Mesenchymal stem cell (in vitro differentiated cells and primary cell): ENCODE data around the gene TRAF3. TPM values are rescaled to one million over a fixed set of nuclear protein-coding genes. Genes with fewer than 3 reads are reported as not detected.

ENCODE experiments used
- DNase-seq: peaks from one replicate; pipeline ENCODE4 v3.0.0-alpha.2; 2013
- H2AFZ ChIP-seq: one replicate; pipeline ENCODE4 v1.6.1; 2013; ENCODE audit warnings: low read depth, mild to moderate bottlenecking, control low read depth, inconsistent platforms, low read length, moderate library complexity
- H2AK5ac ChIP-seq: 2 replicates; pipeline ENCODE4 v1.6.1; 2013; ENCODE audit warnings: low read length, moderate library complexity, mild to moderate bottlenecking, inconsistent platforms; ENCODE audit not compliant: severe bottlenecking
- H2BK120ac ChIP-seq: one replicate; pipeline ENCODE4 v1.6.1; 2013; ENCODE audit warnings: low read depth, mild to moderate bottlenecking, inconsistent platforms, low read length, moderate library complexity
- H2BK12ac ChIP-seq, 2 experiments: one replicate each; pipeline ENCODE4 v1.6.1; 2013; ENCODE audit warnings: inconsistent platforms in 2 of 2, low read length in 2 of 2, mild to moderate bottlenecking in 2 of 2, moderate library complexity in 2 of 2, control low read depth in 1 of 2
- H2BK15ac ChIP-seq: one replicate; pipeline ENCODE4 v1.6.1; 2013; ENCODE audit warnings: mild to moderate bottlenecking, low read depth, inconsistent platforms; ENCODE audit not compliant: poor library complexity, severe bottlenecking
- H2BK5ac ChIP-seq: 2 replicates; pipeline ENCODE4 v1.6.1; 2013; ENCODE audit warnings: low read depth, mild to moderate bottlenecking, low read length, control low read depth, inconsistent platforms; ENCODE audit not compliant: poor library complexity, severe bottlenecking
- H3K14ac ChIP-seq, 2 experiments: one replicate each; pipeline ENCODE4 v1.6.1; 2013; ENCODE audit warnings: inconsistent platforms in 2 of 2, low read length in 2 of 2, control low read depth in 1 of 2, mild to moderate bottlenecking in 1 of 2, moderate library complexity in 1 of 2
- H3K18ac ChIP-seq, 2 experiments: one replicate each; pipeline ENCODE4 v1.6.1; 2013; ENCODE audit warnings: inconsistent platforms in 2 of 2, low read length in 2 of 2, control low read depth in 1 of 2, low read depth in 1 of 2, mild to moderate bottlenecking in 1 of 2
- H3K23ac ChIP-seq, 2 experiments: one replicate each; pipeline ENCODE4 v1.6.1; 2013; ENCODE audit warnings: inconsistent platforms in 2 of 2, low read length in 2 of 2, mild to moderate bottlenecking in 2 of 2, moderate library complexity in 2 of 2, control low read depth in 1 of 2
- H3K27ac ChIP-seq: 2 replicates; pipeline ENCODE4 v1.5.1; 2013; ENCODE audit warnings: mild to moderate bottlenecking, moderate library complexity, low read length, control low read depth, inconsistent platforms; ENCODE audit not compliant: poor library complexity, severe bottlenecking
- H3K27me3 ChIP-seq, 2 experiments: 2 replicates each; pipeline versions ENCODE4 v1.6.1 to v1.7.0; 2013; ENCODE audit warnings: low read length in 2 of 2, mild to moderate bottlenecking in 2 of 2, moderate library complexity in 2 of 2, control low read depth in 1 of 2, inconsistent platforms in 1 of 2; ENCODE audit not compliant: control insufficient read depth in 1 of 2, insufficient read depth in 1 of 2
- H3K36me3 ChIP-seq, 2 experiments: 2 replicates each; pipeline versions ENCODE4 v1.6.1 to v1.7.0; 2013; ENCODE audit warnings: low read length in 2 of 2, control low read depth in 1 of 2, inconsistent platforms in 1 of 2, low read depth in 1 of 2, mild to moderate bottlenecking in 1 of 2; ENCODE audit not compliant: insufficient read depth in 2 of 2, control insufficient read depth in 1 of 2
- H3K4ac ChIP-seq, 2 experiments: one replicate each; pipeline ENCODE4 v1.6.1; 2013; ENCODE audit warnings: inconsistent platforms in 2 of 2, low read length in 2 of 2, mild to moderate bottlenecking in 2 of 2, moderate library complexity in 2 of 2, control low read depth in 1 of 2, low read depth in 1 of 2
- H3K4me1 ChIP-seq: 2 replicates; pipeline ENCODE4 v1.6.1; 2013; ENCODE audit warnings: low read depth, low read length, control low read depth; ENCODE audit not compliant: control insufficient read depth, insufficient read depth
- H3K4me2 ChIP-seq: 2 replicates; pipeline ENCODE4 v1.6.1; 2013; ENCODE audit warnings: low read length, mild to moderate bottlenecking, inconsistent platforms; ENCODE audit not compliant: poor library complexity, severe bottlenecking
- H3K4me3 ChIP-seq, 2 experiments: 2 replicates each; pipeline versions ENCODE4 v1.5.1 to v1.7.0; 2013; ENCODE audit warnings: low read length in 2 of 2, mild to moderate bottlenecking in 2 of 2, control low read depth in 1 of 2, low read depth in 1 of 2; ENCODE audit not compliant: insufficient read depth in 1 of 2
- H3K79me1 ChIP-seq: replicated peaks from 2 replicates; pipeline ENCODE4 v1.6.1; 2013; ENCODE audit warnings: mild to moderate bottlenecking, control low read depth, low read length, inconsistent platforms; ENCODE audit not compliant: poor library complexity, severe bottlenecking
- H3K9ac ChIP-seq: 2 replicates; pipeline ENCODE4 v1.7.0; 2013; ENCODE audit warnings: mild to moderate bottlenecking, low read length, moderate library complexity
- H3K9me3 ChIP-seq: 2 replicates; pipeline ENCODE4 v1.7.0; 2013; ENCODE audit warnings: mild to moderate bottlenecking, low read length; ENCODE audit not compliant: control insufficient read depth
- H4K8ac ChIP-seq: one replicate; pipeline ENCODE4 v1.6.1; 2013; ENCODE audit warnings: inconsistent platforms, mild to moderate bottlenecking, low read length, moderate library complexity
- H4K91ac ChIP-seq: one replicate; pipeline ENCODE4 v1.6.1; 2013; ENCODE audit warnings: mild to moderate bottlenecking, low read length, inconsistent platforms
- WGBS: methylation state at CpG from one replicate; pipeline ENCODE4 v1.1.7; 2013; ENCODE audit warnings: mixed read lengths; 5-methylcytosine and 5-hydroxymethylcytosine counted together
- polyA plus RNA-seq, 2 experiments: library from polyadenylated mRNA; stranded (reverse); fragments of 200-250 nt; gene quantifications; one replicate each; pipeline ENCODE4 v1.2.3, GENCODE V29; 2013

The TRAF3 gene, protein sequence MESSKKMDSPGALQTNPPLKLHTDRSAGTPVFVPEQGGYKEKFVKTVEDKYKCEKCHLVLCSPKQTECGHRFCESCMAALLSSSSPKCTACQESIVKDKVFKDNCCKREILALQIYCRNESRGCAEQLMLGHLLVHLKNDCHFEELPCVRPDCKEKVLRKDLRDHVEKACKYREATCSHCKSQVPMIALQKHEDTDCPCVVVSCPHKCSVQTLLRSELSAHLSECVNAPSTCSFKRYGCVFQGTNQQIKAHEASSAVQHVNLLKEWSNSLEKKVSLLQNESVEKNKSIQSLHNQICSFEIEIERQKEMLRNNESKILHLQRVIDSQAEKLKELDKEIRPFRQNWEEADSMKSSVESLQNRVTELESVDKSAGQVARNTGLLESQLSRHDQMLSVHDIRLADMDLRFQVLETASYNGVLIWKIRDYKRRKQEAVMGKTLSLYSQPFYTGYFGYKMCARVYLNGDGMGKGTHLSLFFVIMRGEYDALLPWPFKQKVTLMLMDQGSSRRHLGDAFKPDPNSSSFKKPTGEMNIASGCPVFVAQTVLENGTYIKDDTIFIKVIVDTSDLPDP
- polyA plus RNA-seq (2013, experiment 1 of 2) = 10.7 TPM
- 11.9 TPM for polyA plus RNA-seq (2013, experiment 2 of 2)

DNA sequence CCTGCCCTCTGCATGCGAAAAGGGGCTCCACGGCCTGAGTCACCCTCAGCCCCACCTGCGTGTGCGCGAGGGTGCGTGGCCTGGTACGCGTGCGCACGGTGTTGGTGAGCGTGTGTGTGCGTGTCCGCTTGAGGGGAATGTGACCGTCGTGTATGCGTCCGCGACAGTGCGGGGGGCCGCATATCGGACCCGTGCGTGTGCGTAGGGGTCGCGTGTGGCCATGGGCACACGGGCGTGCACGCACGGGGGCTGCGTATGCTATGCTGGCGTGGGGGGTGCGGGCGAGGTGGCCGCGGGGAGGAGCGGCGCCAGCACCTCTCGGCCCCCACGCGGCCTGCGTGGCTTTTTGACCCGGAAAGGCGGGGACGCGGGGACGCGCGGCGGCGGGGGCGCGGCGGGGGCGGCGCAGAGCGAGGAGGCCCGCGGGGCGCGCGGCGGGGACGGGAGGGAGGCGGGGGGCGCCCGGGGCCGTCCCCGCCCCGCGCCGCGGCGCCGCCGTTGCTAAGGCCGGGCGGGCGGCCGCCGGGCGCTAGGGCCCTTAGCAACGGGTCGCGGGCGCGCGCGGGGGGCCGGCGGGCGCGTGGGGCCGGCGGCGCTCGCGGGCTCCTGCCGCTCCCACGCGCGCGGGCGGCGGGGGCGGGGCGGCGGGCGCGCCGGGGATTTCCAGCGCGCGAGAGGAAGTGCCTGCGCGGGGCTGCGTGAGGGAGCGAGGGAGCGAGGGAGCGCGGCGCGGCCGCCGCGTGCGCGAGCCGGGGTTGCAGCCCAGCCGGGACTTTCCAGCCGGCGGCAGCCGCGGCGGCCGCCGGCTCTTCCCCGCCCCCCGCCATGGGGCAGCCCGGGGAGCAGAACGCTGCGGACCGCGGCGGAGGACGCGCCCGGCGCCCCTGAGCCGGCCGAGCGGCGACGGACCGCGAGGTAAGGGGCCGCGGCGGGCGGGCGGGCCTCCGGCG lies at the start of gene TRAF3:
Gene TRAF3, plus strand, starts transcription at position 689 of the 950 bp plus-strand sequence. CDS start 92,753 bp downstream, outside the sequence.
- peak within 1 kb of the TSS in 1 of 2 experiments; percentile 63 for H3K14ac ChIP-seq
- no peaks in the 10 kb centered on the region for H3K9me3 ChIP-seq
- peak within 1 kb of the TSS; percentile 80 for H2BK120ac ChIP-seq
- H2AFZ ChIP-seq = peak within 1 kb of the TSS; percentile 2
- peak; percentile 83 for DNase-seq
- peak within 1 kb of the TSS; percentile 58 for H3K4me2 ChIP-seq
- WGBS = 95% methylated on average over 14 of the region's 163 CpGs
- peak within 1 kb of the TSS; percentile 49 for H2BK15ac ChIP-seq
- H3K79me1 ChIP-seq = peaks cover 12% of the 10 kb centered on the region
- H4K91ac ChIP-seq = peak within 1 kb of the TSS; percentile 79
- H4K8ac ChIP-seq = peak within 1 kb of the TSS; percentile 99
- H3K18ac ChIP-seq = peak within 1 kb of the TSS; percentile 72 to 92
- no peak within 1 kb of the TSS for H2BK5ac ChIP-seq
- H3K27ac ChIP-seq = peak within 1 kb of the TSS; percentile 8
- H2BK12ac ChIP-seq = peak within 1 kb of the TSS; percentile 12 to 60
- H3K9ac ChIP-seq = peak within 1 kb of the TSS; percentile 86
- peak within 1 kb of the TSS in 1 of 2 experiments; percentile 45 for H3K23ac ChIP-seq
- peaks cover 15% of the 10 kb centered on the region for H3K4me1 ChIP-seq
- no peak within 1 kb of the TSS for H2AK5ac ChIP-seq
- no peaks in the 10 kb centered on the region for H3K36me3 ChIP-seq
- H3K4ac ChIP-seq = peak within 1 kb of the TSS; percentile 68 to 93
- H3K27me3 ChIP-seq = no peaks in the 10 kb centered on the region
- H3K4me3 ChIP-seq = peak within 1 kb of the TSS; percentile 78 to 81

GRCh38 chr14:102728501-102728900 lies 48.7 kb upstream of the TRAF3 start:
- H2AFZ ChIP-seq = no peak overlapping the region
- H4K8ac ChIP-seq = no peak overlapping the region
- no peaks in the 10 kb centered on the region for H3K27me3 ChIP-seq
- H3K36me3 ChIP-seq = peaks cover 55 to 68% of the 10 kb centered on the region in 2 experiments
- H3K4me1 ChIP-seq = peaks cover 2% of the 10 kb centered on the region
- H3K9ac ChIP-seq = no peak overlapping the region
- H3K4me3 ChIP-seq = no peak overlapping the region
- no peak overlapping the region for H3K4me2 ChIP-seq
- no peak overlapping the region for H2BK5ac ChIP-seq
- no peak overlapping the region for H3K14ac ChIP-seq
- no peak for DNase-seq
- H2AK5ac ChIP-seq = no peak overlapping the region
- no peak overlapping the region for H4K91ac ChIP-seq
- no peak overlapping the region for H2BK12ac ChIP-seq
- H3K18ac ChIP-seq = no peak overlapping the region
- no peak overlapping the region for H3K27ac ChIP-seq
- H3K23ac ChIP-seq = no peak overlapping the region
- no peaks in the 10 kb centered on the region for H3K9me3 ChIP-seq
- no peak overlapping the region for H2BK15ac ChIP-seq
- 97% methylated on average over 6 of the region's 6 CpGs for WGBS
- no peak overlapping the region for H2BK120ac ChIP-seq
- peaks cover 7% of the 10 kb centered on the region for H3K79me1 ChIP-seq
- no peak overlapping the region for H3K4ac ChIP-seq

DNA sequence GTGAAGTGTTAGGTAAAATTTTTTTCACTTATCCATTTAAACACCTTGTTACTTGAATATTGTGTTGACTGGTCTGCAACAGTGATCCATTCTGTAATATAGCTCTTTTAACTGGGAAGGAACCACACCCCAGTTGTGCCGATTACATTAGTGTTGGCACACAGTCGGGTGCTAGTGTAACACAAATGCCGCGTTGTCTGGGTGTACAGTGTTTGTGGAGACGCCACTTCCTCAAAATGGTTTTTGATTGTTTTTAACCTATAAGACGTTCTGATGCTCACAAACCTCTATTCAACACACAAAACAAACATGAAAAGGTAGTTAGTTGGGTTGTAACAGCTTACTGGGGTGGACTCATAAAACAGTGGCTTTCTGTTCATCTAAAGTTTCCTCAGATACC lies 48.0 kb upstream of the TRAF3 start:
- H3K27me3 ChIP-seq = no peaks in the 10 kb centered on the region
- DNase-seq = no peak
- H3K4me3 ChIP-seq = no peak overlapping the region
- H3K9ac ChIP-seq = no peak overlapping the region
- WGBS = 95% methylated on average over 4 of the region's 6 CpGs
- no peak overlapping the region for H3K4ac ChIP-seq
- no peak overlapping the region for H2BK120ac ChIP-seq
- no peak overlapping the region for H2AFZ ChIP-seq
- no peak overlapping the region for H2AK5ac ChIP-seq
- no peak overlapping the region for H4K8ac ChIP-seq
- H3K23ac ChIP-seq = no peak overlapping the region
- no peak overlapping the region for H2BK12ac ChIP-seq
- no peaks in the 10 kb centered on the region for H3K9me3 ChIP-seq
- peaks cover 5% of the 10 kb centered on the region for H3K79me1 ChIP-seq
- H4K91ac ChIP-seq = no peak overlapping the region
- H2BK15ac ChIP-seq = no peak overlapping the region
- no peak overlapping the region for H3K27ac ChIP-seq
- H3K4me2 ChIP-seq = no peak overlapping the region
- peaks cover 2% of the 10 kb centered on the region for H3K4me1 ChIP-seq
- no peak overlapping the region for H3K18ac ChIP-seq
- H3K14ac ChIP-seq = no peak overlapping the region
- peaks cover 55 to 65% of the 10 kb centered on the region in 2 experiments for H3K36me3 ChIP-seq
- H2BK5ac ChIP-seq = no peak overlapping the region
